SK-N-SH (cell line): Measurements from ENCODE around the gene MET. TPM values are rescaled to one million over a fixed set of nuclear protein-coding genes. Genes with fewer than 3 reads are reported as not detected.
"Not testable (repeated sequence)": the region's sequence is repeated elsewhere in the genome, so short reads cannot be mapped to it uniquely, and the experiment has no call there.

Experiments
- CTCF ChIA-PET: fragments of 300-600, 350-600 bp; formaldehyde crosslinking; extraction: SDS; loops from one replicate; lab custom pipeline; 2021; lab: Yijun Ruan, JAX
- POLR2A ChIA-PET: fragments of 350-600 bp; sonication (Branson Sonifier 250); formaldehyde crosslinking; extraction: SDS; loops from one replicate; lab custom pipeline; 2020; ENCODE audit warnings: antibody characterized with exemption, inconsistent platforms; lab: Yijun Ruan, JAX
- DNase-seq: peaks from one replicate; pipeline ENCODE4 v3.0.0; 2012
- H2AFZ ChIP-seq: fragments of 200-600 bp; sonication (generic); 2 replicates; pipeline ENCODE4 v1.8.1; 2016; ENCODE audit warnings: antibody characterized with exemption, mild to moderate bottlenecking, low read depth
- H3F3A ChIP-seq: fragments of 200-600 bp; sonication (generic); replicated peaks from 2 replicates; pipeline ENCODE3; 2016; ENCODE audit warnings: antibody characterized with exemption, mild to moderate bottlenecking; ENCODE audit not compliant: insufficient read depth
- H3K27ac ChIP-seq, 2 experiments: fragments of 200-500 bp in 1 of 2; fragments of 200-600 bp in 1 of 2; sonication (Bioruptor generic) in 1 of 2; sonication (generic), shearing (Covaris generic) in 1 of 2; 2 replicates each; pipeline versions ENCODE4 v1.5.1 to v1.6.1; 2014 to 2016; ENCODE audit warnings: low read depth in 2 of 2, inconsistent platforms in 1 of 2, low read length in 1 of 2, mild to moderate bottlenecking in 1 of 2, mixed read lengths in 1 of 2
- H3K27me3 ChIP-seq: fragments of 200-600 bp; sonication (generic), shearing (Covaris generic); 2 replicates; pipeline ENCODE4 v1.6.1; 2016; ENCODE audit warnings: mixed run types; ENCODE audit not compliant: insufficient read depth
- H3K36me3 ChIP-seq, 2 experiments: fragments of 200-500 bp in 1 of 2; fragments of 200-600 bp in 1 of 2; sonication (Bioruptor generic) in 1 of 2; sonication (generic) in 1 of 2; replicated peaks in 1 of 2; 2 replicates each; pipeline versions ENCODE3 to v1.5.1; 2014 to 2016; ENCODE audit warnings: low read length in 1 of 2, mild to moderate bottlenecking in 1 of 2; ENCODE audit not compliant: insufficient read depth in 2 of 2, control insufficient read depth in 1 of 2
- H3K4me1 ChIP-seq, 2 experiments: fragments of 200-500 bp in 1 of 2; fragments of 200-600 bp in 1 of 2; sonication (Bioruptor generic) in 1 of 2; sonication (generic), shearing (Covaris generic) in 1 of 2; 2 replicates each; pipeline versions ENCODE4 v1.5.1 to v1.6.1; 2014 to 2016; ENCODE audit warnings: low read depth in 1 of 2, low read length in 1 of 2, mixed run types in 1 of 2; ENCODE audit not compliant: insufficient read depth in 2 of 2, control insufficient read depth in 1 of 2
- H3K4me2 ChIP-seq: fragments of 200-600 bp; sonication (generic), shearing (Covaris generic); 2 replicates; pipeline ENCODE4 v1.6.1; 2017; ENCODE audit warnings: mixed run types
- H3K4me3 ChIP-seq, 2 experiments: fragments of 200-500 bp in 1 of 2; fragments of 200-600 bp in 1 of 2; sonication (Bioruptor generic) in 1 of 2; sonication (generic), shearing (Covaris generic) in 1 of 2; 2 replicates each; pipeline versions ENCODE4 v1.5.1 to v1.8.1; 2014 to 2016; ENCODE audit warnings: low read depth in 2 of 2, inconsistent platforms in 1 of 2, low read length in 1 of 2, mild to moderate bottlenecking in 1 of 2, mixed read lengths in 1 of 2, moderate library complexity in 1 of 2
- H3K79me2 ChIP-seq: fragments of 200-600 bp; sonication (generic); 2 replicates; pipeline ENCODE4 v1.8.1; 2017; ENCODE audit warnings: mild to moderate bottlenecking; ENCODE audit not compliant: insufficient read depth
- H3K9ac ChIP-seq: fragments of 200-600 bp; sonication (generic); 2 replicates; pipeline ENCODE4 v1.6.1; 2017; ENCODE audit warnings: mixed run types
- H3K9me2 ChIP-seq: fragments of 200-600 bp; sonication (generic); 2 replicates; pipeline ENCODE4 v1.6.1; 2017; ENCODE audit warnings: mixed run types
- H3K9me3 ChIP-seq: fragments of 200-600 bp; sonication (generic); 2 replicates; pipeline ENCODE4 v1.6.1; 2017; ENCODE audit warnings: mixed run types, mild to moderate bottlenecking, moderate library complexity
- H4K20me1 ChIP-seq: fragments of 200-600 bp; sonication (generic); 2 replicates; pipeline ENCODE4 v1.6.1; 2017; ENCODE audit warnings: mild to moderate bottlenecking, mixed run types; ENCODE audit not compliant: insufficient read depth
- CTCF ChIP-seq: fragments of 200-600 bp; sonication (generic); IDR thresholded peaks from 2 replicates; pipeline ENCODE4 v1.6.1; 2017; ENCODE audit warnings: antibody characterized with exemption, mild to moderate bottlenecking, moderate library complexity
- EZH2phosphoT487 ChIP-seq: fragments of 200-600 bp; sonication (generic); IDR thresholded peaks from 2 replicates; pipeline ENCODE4 v1.6.1; 2017; ENCODE audit warnings: low read depth, mixed run types, mild to moderate bottlenecking, antibody characterized with exemption, moderate library complexity, borderline replicate concordance
- FOSL2 ChIP-seq: IDR thresholded peaks from 2 replicates; pipeline ENCODE4 v1.4.0; 2012; ENCODE audit warnings: low read depth, mild to moderate bottlenecking, moderate library complexity, borderline replicate concordance
- FOXJ3 ChIP-seq: sonication (generic); formaldehyde crosslinking; IDR thresholded peaks from 2 replicates; pipeline ENCODE4 v1.5.1; 2020; ENCODE audit warnings: mild to moderate bottlenecking, missing genetic modification reagents
- GABPA ChIP-seq: IDR thresholded peaks from 2 replicates; pipeline ENCODE4 v1.4.0; 2012; ENCODE audit warnings: low read depth, mild to moderate bottlenecking
- JUND ChIP-seq: IDR thresholded peaks from 2 replicates; pipeline ENCODE4 v1.4.0; 2012
- MEF2A ChIP-seq: IDR thresholded peaks from 2 replicates; pipeline ENCODE4 v1.4.0; 2012; ENCODE audit warnings: low read depth, borderline replicate concordance
- NFIC ChIP-seq: IDR thresholded peaks from 2 replicates; pipeline ENCODE4 v1.4.0; 2012; ENCODE audit warnings: borderline replicate concordance
- SIN3A ChIP-seq: IDR thresholded peaks from 2 replicates; pipeline ENCODE4 v1.6.1; 2012; ENCODE audit warnings: low read depth, mild to moderate bottlenecking, low read length, moderate library complexity, borderline replicate concordance
- TAF1 ChIP-seq: IDR thresholded peaks from 2 replicates; pipeline ENCODE4 v1.6.1; 2012; ENCODE audit warnings: low read depth, mild to moderate bottlenecking, low read length, moderate library complexity, borderline replicate concordance
- TCF12 ChIP-seq: IDR thresholded peaks from 2 replicates; pipeline ENCODE4 v1.4.0; 2012
- USF1 ChIP-seq: IDR thresholded peaks from 2 replicates; pipeline ENCODE4 v1.4.0; 2012; ENCODE audit warnings: low read depth, borderline replicate concordance
- YY1 ChIP-seq: IDR thresholded peaks from 2 replicates; pipeline ENCODE4 v1.4.0; 2012; ENCODE audit warnings: low read depth, mild to moderate bottlenecking
- WGBS: methylation state at CpG from one replicate; pipeline ENCODE4 v1.1.6; 2017; ENCODE audit warnings: low lambda C conversion rate; 5-methylcytosine and 5-hydroxymethylcytosine counted together
- polyA plus RNA-seq, 3 experiments: library from polyadenylated mRNA; depleted of rRNA; stranded (reverse); fragments of >200 nt; gene quantifications; 2 replicates each; pipeline ENCODE4 v1.2.3, GENCODE V29; 2012

MET gene
- polyA plus RNA-seq, 1 of the 3 experiments (the other 2 are of a cell fraction) = 38.7 TPM

GRCh38 chr7:116757283-116757682 lies 85.3 kb downstream of the MET start:
- H2AFZ ChIP-seq = no peak overlapping the region
- 36% methylated on average over 4 of the region's 4 CpGs for WGBS
- TF ChIP-seq GABPA (no peak), MEF2A (no peak), YY1 (no peak), EZH2phosphoT487 (no peak), FOXJ3 (CRISPR knock-in tag) (no peak)
- H4K20me1 ChIP-seq = no peaks in the 10 kb centered on the region
- H3K27me3 ChIP-seq = peaks cover 13% of the 10 kb centered on the region; the same call in 1 of the 2 replicates
- DNase-seq = no peak
- H3K9me2 ChIP-seq = no peaks in the 10 kb centered on the region
- no peaks in the 10 kb centered on the region for H3F3A ChIP-seq
- no peak overlapping the region for H3K9ac ChIP-seq
- H3K27ac ChIP-seq = no peak overlapping the region
- H3K4me2 ChIP-seq = no peak overlapping the region
- H3K36me3 ChIP-seq = peaks cover 16 to 29% of the 10 kb centered on the region in 2 experiments
- ChIA-PET CTCF (interaction anchor here (1.7 kb wide), 1 partner anchor 165 kb away, joined by 5 read pairs; no protein-coding TSS in a partner anchor), POLR2A (no interaction called here)
- H3K79me2 ChIP-seq = no peaks in the 10 kb centered on the region
- no peaks in the 10 kb centered on the region for H3K4me1 ChIP-seq
- H3K9me3 ChIP-seq = no peaks in the 10 kb centered on the region
- H3K4me3 ChIP-seq = no peak overlapping the region

DNA sequence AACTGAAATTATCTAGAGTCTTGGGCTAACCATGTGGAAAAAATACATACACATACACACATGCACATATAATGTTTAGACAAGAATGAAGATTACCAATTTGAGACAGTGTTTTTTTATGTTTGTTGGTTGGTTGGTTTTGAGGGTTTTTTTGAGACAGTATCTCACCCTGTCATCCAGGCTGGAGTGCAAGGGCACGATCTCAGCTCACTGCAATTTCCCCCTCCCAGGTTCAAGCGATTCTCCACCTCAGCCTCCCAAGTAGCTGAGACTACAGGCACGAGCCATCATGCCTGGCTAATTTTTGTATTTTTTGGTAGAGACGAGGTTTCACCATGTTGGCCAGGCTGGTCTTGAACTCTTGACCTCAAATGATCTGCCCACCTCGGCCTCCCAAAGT lies 87.6 kb downstream of the MET start:
- Histone ChIP-seq H3K27me3 (peaks cover 15% of the 10 kb centered on the region; the same call in 1 of the 2 replicates), H3K36me3 (peaks cover 31 to 34% of the 10 kb centered on the region in 2 experiments)
- DNase-seq, H3K79me2 ChIP-seq, H3K9me2 ChIP-seq, H3K9ac ChIP-seq, H4K20me1 ChIP-seq, H2AFZ ChIP-seq, H3K4me1 ChIP-seq, H3K27ac ChIP-seq, POLR2A ChIA-PET, H3K4me2 ChIP-seq, H3K4me3 ChIP-seq, H3K9me3 ChIP-seq, H3F3A ChIP-seq: not testable (repeated sequence)
- WGBS = 51% methylated on average over 5 of the region's 5 CpGs
- CTCF ChIA-PET = interaction anchor here (1.3 kb wide), 1 partner anchor 9 kb away, joined by 3 read pairs; no protein-coding TSS in a partner anchor

- CTCF ChIA-PET = interaction anchor here (0.6 to 2.0 kb wide), 2 partner anchors 26 to 171 kb away, joined by 3 to 8 read pairs; no protein-coding TSS in a partner anchor
- no peak overlapping the region for H3K4me3 ChIP-seq
Measured at GRCh38 chr7:116762971-116763370, 91.0 kb downstream of the MET start.

More at GRCh38 chr7:116762971-116763370, 91.0 kb downstream of the MET start:
- Histone ChIP-seq H3K9ac (no peak overlapping the region), H3K27ac (no peak overlapping the region), H3K36me3 (peaks cover 14 to 28% of the 10 kb centered on the region in 2 experiments), H3K9me2 (no peaks in the 10 kb centered on the region), H3K4me2 (no peak overlapping the region), H3K79me2 (no peaks in the 10 kb centered on the region), H3K27me3 (peaks cover 9% of the 10 kb centered on the region; the same call in 1 of the 2 replicates), H3F3A (no peaks in the 10 kb centered on the region), H2AFZ (no peak overlapping the region), H3K4me1 (no peaks in the 10 kb centered on the region; a peak in 1 of 4 replicates), H3K9me3 (no peaks in the 10 kb centered on the region), H4K20me1 (no peaks in the 10 kb centered on the region)
- WGBS = 40% methylated on average over 1 of the region's 1 CpG
- POLR2A ChIA-PET = interaction anchor here (1.1 kb wide), 1 partner anchor 14 kb away, joined by 3 read pairs; no protein-coding TSS in a partner anchor
- TF ChIP-seq JUND (no peak), YY1 (no peak), TCF12 (no peak), FOSL2 (no peak), NFIC (no peak), USF1 (no peak), CTCF (no peak), SIN3A (no peak), TAF1 (no peak)
- TF ChIP-seq, all 33 proteins: peak for 0
- DNase-seq = no peak
